ENCODE measurements around the gene FIBCD1.
"Not testable (repeated sequence)": the region's sequence is repeated elsewhere in the genome, so short reads cannot be mapped to it uniquely, and the experiment has no call there.

FIBCD1 gene

GRCh38 chr9:130954925-130955324 is 15.9 kb upstream of the FIBCD1 start:
- DNase-seq (ENCODE audit: low read depth in 2 of 2), result not testable (repeated sequence)

- no peak for DNase-seq (ENCODE audit: low read depth in 2 of 2)
These were observed 15.3 kb upstream of the FIBCD1 start for GRCh38 chr9:130954317-130954716.

GRCh38 chr9:130952065-130952762 is 13.2 kb upstream of the FIBCD1 start:
- no peak for DNase-seq (ENCODE audit: low read depth in 2 of 2)

GRCh38 chr9:130950039-130950311 is 10.9 kb upstream of the FIBCD1 start:
- DNase-seq (ENCODE audit: low read depth in 2 of 2), result no peak

GRCh38 chr9:130949188-130950038 is 10.4 kb upstream of the FIBCD1 start:
- DNase-seq (ENCODE audit: low read depth in 2 of 2), result no peak

- no peak for DNase-seq (ENCODE audit: low read depth in 2 of 2)
These were observed 9.2 kb upstream of the FIBCD1 start for GRCh38 chr9:130948266-130948665.

GRCh38 chr9:130947618-130948140 is 8.6 kb upstream of the FIBCD1 start:
- DNase-seq (ENCODE audit: low read depth in 2 of 2), result no peak

- DNase-seq (ENCODE audit: low read depth in 2 of 2), result no peak
These were observed 7.9 kb upstream of the FIBCD1 start for GRCh38 chr9:130946766-130947617.

GRCh38 chr9:130945173-130945572 is 6.1 kb upstream of the FIBCD1 start:
- no peak for DNase-seq (ENCODE audit: low read depth in 2 of 2)

- no peak for DNase-seq (ENCODE audit: low read depth in 2 of 2)
These were observed 5.5 kb upstream of the FIBCD1 start for GRCh38 chr9:130944510-130945058.

GRCh38 chr9:130943777-130944176 is 4.7 kb upstream of the FIBCD1 start:
- DNase-seq (ENCODE audit: low read depth in 2 of 2), result no peak

GRCh38 chr9:130943221-130943620 is 4.2 kb upstream of the FIBCD1 start:
- DNase-seq (ENCODE audit: low read depth in 2 of 2), result no peak

GRCh38 chr9:130942679-130943078 is 3.6 kb upstream of the FIBCD1 start:
- DNase-seq (ENCODE audit: low read depth in 2 of 2), result no peak

- no peak for DNase-seq (ENCODE audit: low read depth in 2 of 2)
These were observed 3.0 kb upstream of the FIBCD1 start for GRCh38 chr9:130942084-130942483.

- DNase-seq (ENCODE audit: low read depth in 2 of 2), result peak; percentile 37 to 77
These were observed 1.9 kb upstream of the FIBCD1 start for GRCh38 chr9:130940693-130941576.

- no peak for DNase-seq (ENCODE audit: low read depth in 2 of 2)
These were observed 1.0 kb upstream of the FIBCD1 start for GRCh38 chr9:130940027-130940549.

GRCh38 chr9:130939405-130940026 is 469 bp upstream of the FIBCD1 start:
- no peak for DNase-seq (ENCODE audit: low read depth in 2 of 2)

- DNase-seq (ENCODE audit: low read depth in 2 of 2), result no peak
These were observed 829 bp downstream of the FIBCD1 start for GRCh38 chr9:130938184-130938651.

- no peak for DNase-seq (ENCODE audit: low read depth in 2 of 2)
These were observed 1.6 kb downstream of the FIBCD1 start for GRCh38 chr9:130937146-130938076.

Data from stimulated activated CD4-positive, alpha-beta T cell treated with anti-CD3 and anti-CD28 coated beads, Interleukin-15, amount 100 ng/mL, for 48 hours (primary cell).